Spinal cord (tissue), 10 donors: ENCODE measurements around the gene GALNT11. TPM values are rescaled to one million over a fixed set of nuclear protein-coding genes. Genes with fewer than 3 reads are reported as not detected.

Source experiments
- DNase-seq, 6 donors: peaks; one replicate each; pipeline versions ENCODE4 v3.0.0 to v3.0.0-alpha.2; 2013 to 2015; ENCODE audit warnings: low spot score in 6 of 6, low read depth in 4 of 6
- H3K27ac ChIP-seq: one replicate; pipeline ENCODE4 v1.5.1; 2013; ENCODE audit warnings: low read depth, low read length, control low read depth
- H3K27me3 ChIP-seq: one replicate; pipeline ENCODE4 v1.6.1; 2013; ENCODE audit warnings: low read length; ENCODE audit not compliant: control insufficient read depth, insufficient read depth
- H3K36me3 ChIP-seq: one replicate; pipeline ENCODE4 v1.6.1; 2013; ENCODE audit warnings: low read length; ENCODE audit not compliant: control insufficient read depth, insufficient read depth
- H3K4me1 ChIP-seq: one replicate; pipeline ENCODE4 v1.6.1; 2013; ENCODE audit warnings: low read length; ENCODE audit not compliant: control insufficient read depth, insufficient read depth
- H3K4me3 ChIP-seq: one replicate; pipeline ENCODE4 v1.5.1; 2013; ENCODE audit warnings: low read depth, low read length, control low read depth
- H3K9me3 ChIP-seq: one replicate; pipeline ENCODE4 v1.6.1; 2013; ENCODE audit warnings: low read length; ENCODE audit not compliant: control insufficient read depth, insufficient read depth
- WGBS: methylation state at CpG from one replicate; pipeline ENCODE4 v1.1.5; 2013; ENCODE audit warnings: missing lambda C conversion rate; ENCODE audit not compliant: insufficient coverage; 5-methylcytosine and 5-hydroxymethylcytosine counted together
- polyA plus RNA-seq, 2 donors: library from polyadenylated mRNA; unstranded; fragments of 120-200 nt; gene quantifications; one replicate each; pipeline ENCODE4 v1.2.1, GENCODE V29; 2013; ENCODE audit not compliant: insufficient read length in 2 of 2
- total RNA-seq, 2 donors: library from RNA; depleted of rRNA in 1 of 2; stranded (reverse); fragments of 120-200 nt in 1 of 2; fragments of >200 nt in 1 of 2; gene quantifications; one replicate each; pipeline versions ENCODE4 v1.2.3 to v1.2.4, GENCODE V29; 2013 to 2014
- donor health status: healthy.

The GALNT11 gene
- total and polyA plus RNA-seq, 4 donors: 61.5 to 139 (median 68.8) TPM

GRCh38 chr7:152103691-152104090 lies 78.2 kb downstream of the GALNT11 start:
- no peak for DNase-seq
- no peaks in the 10 kb centered on the region for H3K9me3 ChIP-seq
- no peak overlapping the region for H3K27ac ChIP-seq
- peaks cover 24% of the 10 kb centered on the region for H3K36me3 ChIP-seq
- no peak overlapping the region for H3K4me3 ChIP-seq
- H3K27me3 ChIP-seq: no peaks in the 10 kb centered on the region
- no CpG with 5 or more reads among the region's 5 CpGs for WGBS
- H3K4me1 ChIP-seq: no peaks in the 10 kb centered on the region

GRCh38 chr7:152105205-152105604 lies 79.7 kb downstream of the GALNT11 start:
- H3K4me1 ChIP-seq: no peaks in the 10 kb centered on the region
- H3K9me3 ChIP-seq: no peaks in the 10 kb centered on the region
- no peak overlapping the region for H3K4me3 ChIP-seq
- H3K36me3 ChIP-seq: peaks cover 22% of the 10 kb centered on the region
- 96% methylated on average over 8 of the region's 11 CpGs for WGBS
- no peaks in the 10 kb centered on the region for H3K27me3 ChIP-seq
- no peak for DNase-seq
- no peak overlapping the region for H3K27ac ChIP-seq

GRCh38 chr7:152106990-152107389 lies 81.5 kb downstream of the GALNT11 start:
- H3K4me1 ChIP-seq: no peaks in the 10 kb centered on the region
- WGBS: 88% methylated on average over 1 of the region's 4 CpGs
- DNase-seq: no peak
- H3K27me3 ChIP-seq: no peaks in the 10 kb centered on the region
- no peaks in the 10 kb centered on the region for H3K9me3 ChIP-seq
- peaks cover 22% of the 10 kb centered on the region for H3K36me3 ChIP-seq
- no peak overlapping the region for H3K27ac ChIP-seq
- no peak overlapping the region for H3K4me3 ChIP-seq

- Histone ChIP-seq H3K27me3 (no peaks in the 10 kb centered on the region), H3K4me1 (no peaks in the 10 kb centered on the region), H3K36me3 (peaks cover 17% of the 10 kb centered on the region), H3K4me3 (no peak overlapping the region), H3K9me3 (no peaks in the 10 kb centered on the region), H3K27ac (no peak overlapping the region)
- 95% methylated on average over 14 of the region's 17 CpGs for WGBS
- no peak for DNase-seq
Measured at GRCh38 chr7:152107945-152108344, 82.5 kb downstream of the GALNT11 start.

- Histone ChIP-seq H3K4me3 (no peak overlapping the region), H3K27ac (no peak overlapping the region), H3K27me3 (no peaks in the 10 kb centered on the region), H3K4me1 (no peaks in the 10 kb centered on the region), H3K36me3 (peaks cover 15% of the 10 kb centered on the region), H3K9me3 (no peaks in the 10 kb centered on the region)
- WGBS: no CpG with 5 or more reads among the region's 7 CpGs
- no peak for DNase-seq
Measured at GRCh38 chr7:152108359-152108758, 82.9 kb downstream of the GALNT11 start.

DNA sequence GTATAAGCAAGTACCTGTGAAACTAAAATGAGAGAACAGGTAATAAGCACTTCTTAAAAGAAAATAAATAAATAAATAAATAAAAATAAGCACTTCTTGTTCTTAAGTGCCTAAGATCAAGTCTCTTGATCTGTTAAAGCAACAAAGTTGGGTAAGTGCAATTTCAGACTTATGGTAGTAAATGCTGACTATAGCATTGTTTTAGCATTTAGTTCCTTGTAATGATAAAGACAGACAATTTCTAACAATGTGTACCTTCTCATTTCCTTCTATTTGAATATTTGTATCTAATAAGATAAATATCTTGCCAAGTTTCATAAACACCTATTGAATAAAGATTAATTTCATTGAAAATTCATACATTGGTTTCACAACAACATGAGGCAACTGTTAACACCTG lies 87.4 kb downstream of the GALNT11 start:
- Histone ChIP-seq H3K4me3 (no peak overlapping the region), H3K4me1 (no peaks in the 10 kb centered on the region), H3K9me3 (no peaks in the 10 kb centered on the region), H3K27ac (no peak overlapping the region), H3K27me3 (no peaks in the 10 kb centered on the region), H3K36me3 (peaks cover 29% of the 10 kb centered on the region)
- no peak for DNase-seq

DNA sequence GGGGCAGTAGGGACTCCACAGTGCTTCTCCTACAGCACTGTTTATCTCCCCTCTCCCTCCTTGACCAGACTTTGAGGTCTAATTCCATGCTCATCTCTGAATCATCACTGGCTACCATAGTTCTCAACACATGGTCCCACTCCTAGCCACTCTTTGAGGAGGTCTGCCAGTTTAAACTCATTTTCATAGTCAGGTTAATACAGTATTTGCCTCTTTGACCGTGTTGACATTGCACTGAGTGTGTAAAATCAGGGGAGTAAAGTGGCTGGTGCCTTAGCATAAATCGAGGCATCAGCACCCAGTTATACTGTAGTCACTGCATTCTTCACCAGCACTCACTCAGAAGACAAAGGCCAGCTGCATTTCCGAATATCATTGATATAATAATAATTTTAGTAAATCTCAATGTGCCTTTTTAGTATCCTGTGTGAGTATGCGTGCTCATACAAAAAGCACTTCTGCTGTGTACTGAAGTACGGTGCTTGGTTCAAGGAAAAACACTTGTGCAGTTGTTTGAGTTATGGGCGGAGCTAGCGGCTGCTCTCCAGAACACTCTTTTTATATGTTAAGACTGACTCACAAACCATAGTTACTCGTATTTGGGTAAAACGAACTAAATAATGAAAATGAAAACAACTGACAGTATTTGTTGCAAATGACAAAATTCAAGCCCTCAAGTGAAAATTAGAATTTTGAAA lies 89.7 kb downstream of the GALNT11 start:
- Histone ChIP-seq H3K36me3 (peaks cover 40% of the 10 kb centered on the region), H3K4me1 (no peaks in the 10 kb centered on the region), H3K27me3 (no peaks in the 10 kb centered on the region), H3K27ac (no peak overlapping the region), H3K4me3 (no peak overlapping the region), H3K9me3 (no peaks in the 10 kb centered on the region)
- no CpG with 5 or more reads among the region's 9 CpGs for WGBS
- no peak for DNase-seq

GRCh38 chr7:152117356-152117755 lies 91.9 kb downstream of the GALNT11 start:
- DNase-seq: no peak
- Histone ChIP-seq H3K27ac (no peak overlapping the region), H3K9me3 (no peaks in the 10 kb centered on the region), H3K27me3 (no peaks in the 10 kb centered on the region), H3K4me3 (no peak overlapping the region), H3K4me1 (no peaks in the 10 kb centered on the region), H3K36me3 (peaks cover 47% of the 10 kb centered on the region)
- 78% methylated on average over 6 of the region's 8 CpGs for WGBS

GRCh38 chr7:152120210-152120609 lies 94.7 kb downstream of the GALNT11 start:
- DNase-seq: no peak
- no peaks in the 10 kb centered on the region for H3K9me3 ChIP-seq
- no peak overlapping the region for H3K4me3 ChIP-seq
- H3K27me3 ChIP-seq: no peaks in the 10 kb centered on the region
- 96% methylated on average over 4 of the region's 6 CpGs for WGBS
- peaks cover 37% of the 10 kb centered on the region for H3K36me3 ChIP-seq
- H3K27ac ChIP-seq: no peak overlapping the region
- H3K4me1 ChIP-seq: no peaks in the 10 kb centered on the region

- no peaks in the 10 kb centered on the region for H3K4me1 ChIP-seq
- H3K9me3 ChIP-seq: no peaks in the 10 kb centered on the region
- H3K27me3 ChIP-seq: no peaks in the 10 kb centered on the region
- WGBS: 97% methylated on average over 6 of the region's 7 CpGs
- DNase-seq: no peak
- H3K27ac ChIP-seq: no peak overlapping the region
- H3K36me3 ChIP-seq: peaks cover 37% of the 10 kb centered on the region
- no peak overlapping the region for H3K4me3 ChIP-seq
Measured at GRCh38 chr7:152120776-152121175, 95.3 kb downstream of the GALNT11 start.
